OCI-LY7 (cell line): ENCODE results near the gene MARCHF5.

ENCODE experiments used
- EZH2phosphoT487 ChIP-seq: fragments of 200-600 bp; sonication (generic); IDR thresholded peaks from 2 replicates; pipeline ENCODE4 v1.6.1; 2018; ENCODE audit warnings: low read depth, borderline replicate concordance, mild to moderate bottlenecking, mixed run types, antibody characterized with exemption, low read length, moderate library complexity, mixed read lengths
- TF ChIP-seq, protein P1 (sequence below): fragments of 200-600 bp; sonication (generic); conservative IDR thresholded peaks from 2 replicates; pipeline ENCODE4 v1.5.1; 2014; ENCODE audit warnings: mild to moderate bottlenecking, antibody characterized with exemption, low read length, moderate library complexity, mixed read lengths

DNA sequence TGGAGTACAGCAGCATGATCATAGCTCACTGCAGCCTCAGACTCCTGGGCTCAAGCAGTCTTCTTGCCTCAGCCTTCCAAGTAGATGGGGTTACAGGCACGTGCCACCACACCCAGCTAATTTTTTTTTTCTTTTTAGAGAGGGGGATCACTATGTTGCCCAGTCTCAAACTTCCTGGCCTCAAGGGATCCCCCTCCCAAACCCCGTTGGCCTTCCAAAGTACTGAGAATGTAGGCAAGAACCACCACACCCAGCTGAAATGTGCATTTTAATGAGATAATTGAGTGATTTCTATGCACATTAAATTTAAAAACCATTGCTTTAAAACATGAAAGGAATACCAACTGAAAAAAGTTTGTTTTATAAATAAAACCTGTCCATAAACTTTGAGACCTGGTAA lies 25.6 kb downstream of the MARCHF5 start:
- TF ChIP-seq, protein P1, sequence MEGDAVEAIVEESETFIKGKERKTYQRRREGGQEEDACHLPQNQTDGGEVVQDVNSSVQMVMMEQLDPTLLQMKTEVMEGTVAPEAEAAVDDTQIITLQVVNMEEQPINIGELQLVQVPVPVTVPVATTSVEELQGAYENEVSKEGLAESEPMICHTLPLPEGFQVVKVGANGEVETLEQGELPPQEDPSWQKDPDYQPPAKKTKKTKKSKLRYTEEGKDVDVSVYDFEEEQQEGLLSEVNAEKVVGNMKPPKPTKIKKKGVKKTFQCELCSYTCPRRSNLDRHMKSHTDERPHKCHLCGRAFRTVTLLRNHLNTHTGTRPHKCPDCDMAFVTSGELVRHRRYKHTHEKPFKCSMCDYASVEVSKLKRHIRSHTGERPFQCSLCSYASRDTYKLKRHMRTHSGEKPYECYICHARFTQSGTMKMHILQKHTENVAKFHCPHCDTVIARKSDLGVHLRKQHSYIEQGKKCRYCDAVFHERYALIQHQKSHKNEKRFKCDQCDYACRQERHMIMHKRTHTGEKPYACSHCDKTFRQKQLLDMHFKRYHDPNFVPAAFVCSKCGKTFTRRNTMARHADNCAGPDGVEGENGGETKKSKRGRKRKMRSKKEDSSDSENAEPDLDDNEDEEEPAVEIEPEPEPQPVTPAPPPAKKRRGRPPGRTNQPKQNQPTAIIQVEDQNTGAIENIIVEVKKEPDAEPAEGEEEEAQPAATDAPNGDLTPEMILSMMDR: no peak
- no peak for TF ChIP-seq EZH2phosphoT487
